ENCODE measurements around the gene HNRNPA0. TPM values are rescaled to one million over a fixed set of nuclear protein-coding genes. Genes with fewer than 3 reads are reported as not detected.
A peak's percentile ranks its signal among the peaks of the same experiment; 100 is the strongest.

HNRNPA0 gene
- total and polyA plus RNA-seq, 7 experiments from 2014 or later: 17.8 to 40.2 (median 30.1) TPM

- H3K27me3 Mint-ChIP-seq: no peaks in the 10 kb centered on the region
- POLR2A ChIA-PET: interaction anchor here (0.9 to 13.4 kb wide), 5 partner anchors 8 to 67 kb away, joined by 4 to 197 read pairs (median 7); partner anchors contain the start of gene HNRNPA0
- H3K4me1 ChIP-seq (ENCODE audit: control insufficient read depth in 2 of 2, insufficient read depth in 2 of 2, low read length in 2 of 2): peaks cover 9 to 53% of the 10 kb centered on the region in 2 donors
Observed at GRCh38 chr5:137733922-137734321, 20.2 kb downstream of the HNRNPA0 start.

GRCh38 chr5:137733006-137733405, 21.2 kb downstream of the HNRNPA0 start:
- ATAC-seq (no peak), DNase-seq (no peak)
- Histone ChIP-seq H3K27ac (ENCODE audit: low read depth, low read length) (no peak overlapping the region), H3K4me3 (ENCODE audit: low read length) (no peak overlapping the region), H3K27me3 (ENCODE audit: control insufficient read depth in 2 of 2, insufficient read depth in 2 of 2, low read length in 2 of 2) (no peaks in the 10 kb centered on the region), H3K4me1 (ENCODE audit: control insufficient read depth in 2 of 2, insufficient read depth in 2 of 2, low read length in 2 of 2) (peaks cover 6 to 45% of the 10 kb centered on the region in 2 donors), H3K9me3 (ENCODE audit: control insufficient read depth in 2 of 3, low read length in 3 of 3) (no peaks in the 10 kb centered on the region), H3K36me3 (ENCODE audit: control insufficient read depth in 2 of 3, insufficient read depth in 3 of 3, low read length in 3 of 3) (no peaks in the 10 kb centered on the region)
- intact Hi-C loops (cut with micrococcal nuclease): no loop called here
- POLR2A ChIA-PET: interaction anchor here (1.1 to 13.4 kb wide), 4 partner anchors 9 to 37 kb away, joined by 4 to 197 read pairs (median 64); partner anchors contain the start of gene HNRNPA0
- peaks cover 0 to 28% (median 8%) of the 10 kb centered on the region in 7 donors for H3K4me1 Mint-ChIP-seq
- CTCF ChIA-PET: interaction anchor here (1.7 to 11.1 kb wide), 4 partner anchors 9 to 74 kb away, joined by 3 to 156 read pairs (median 56); no protein-coding TSS in a partner anchor
- no peak overlapping the region for H3K27ac Mint-ChIP-seq
- peak overlapping the region in 2 of 10 donors; percentile 10 to 11 for H3K4me3 Mint-ChIP-seq
- H3K9me3 Mint-ChIP-seq: peaks cover 0 to 4% (median 2%) of the 10 kb centered on the region in 11 donors
- H3K36me3 Mint-ChIP-seq: peaks cover 0 to 15% (median 7%) of the 10 kb centered on the region in 5 donors
- no peaks in the 10 kb centered on the region for H3K27me3 Mint-ChIP-seq

More at GRCh38 chr5:137733922-137734321, 20.2 kb downstream of the HNRNPA0 start:
- peaks cover 0 to 34% (median 8%) of the 10 kb centered on the region in 7 donors for H3K4me1 Mint-ChIP-seq
- H3K9me3 Mint-ChIP-seq: peaks cover 0 to 5% (median 3%) of the 10 kb centered on the region in 11 donors
- H3K27me3 ChIP-seq (ENCODE audit: control insufficient read depth in 2 of 2, insufficient read depth in 2 of 2, low read length in 2 of 2): no peaks in the 10 kb centered on the region
- H3K9me3 ChIP-seq (ENCODE audit: control insufficient read depth in 2 of 3, low read length in 3 of 3): no peaks in the 10 kb centered on the region
- peaks cover 0 to 17% (median 7%) of the 10 kb centered on the region in 5 donors for H3K36me3 Mint-ChIP-seq
- no peak for DNase-seq
- intact Hi-C loops (cut with micrococcal nuclease): loop anchor here (2.0 kb wide), 2 partner anchors 13 to 37 kb away; no protein-coding TSS in a partner anchor
- ATAC-seq: no peak
- H3K27ac ChIP-seq (ENCODE audit: low read depth, low read length): peak overlapping the region; percentile 63
- peak overlapping the region in 1 of 10 donors; percentile 50 for H3K4me3 Mint-ChIP-seq
- H3K4me3 ChIP-seq (ENCODE audit: low read length): peak overlapping the region; percentile 86
- H3K36me3 ChIP-seq (ENCODE audit: control insufficient read depth in 2 of 3, insufficient read depth in 3 of 3, low read length in 3 of 3): no peaks in the 10 kb centered on the region
- CTCF ChIA-PET: interaction anchor here (2.7 to 11.1 kb wide), 3 partner anchors 8 to 75 kb away, joined by 27 to 156 read pairs (median 85); no protein-coding TSS in a partner anchor
- peak overlapping the region in 1 of 9 donors; percentile 88 for H3K27ac Mint-ChIP-seq

- H3K9me3 ChIP-seq (ENCODE audit: control insufficient read depth in 2 of 3, low read length in 3 of 3): no peaks in the 10 kb centered on the region
- CTCF ChIA-PET: interaction anchor here (1.3 to 7.4 kb wide), 2 partner anchors 11 to 72 kb away, joined by 6 to 85 read pairs; no protein-coding TSS in a partner anchor
- Mint-ChIP-seq H3K9me3 (no peaks in the 10 kb centered on the region), H3K27ac (no peak overlapping the region), H3K4me3 (peak overlapping the region in 4 of 10 donors; percentile 30 to 36 (median 30)), H3K36me3 (peaks cover 0 to 13% (median 7%) of the 10 kb centered on the region in 5 donors), H3K27me3 (no peaks in the 10 kb centered on the region), H3K4me1 (peaks cover 0 to 23% (median 8%) of the 10 kb centered on the region in 7 donors)
- intact Hi-C loops (cut with micrococcal nuclease): no loop called here
- peaks cover under 1 to 28% of the 10 kb centered on the region in 2 donors for H3K4me1 ChIP-seq (ENCODE audit: control insufficient read depth in 2 of 2, insufficient read depth in 2 of 2, low read length in 2 of 2)
- no peak overlapping the region for H3K27ac ChIP-seq (ENCODE audit: low read depth, low read length)
- H3K27me3 ChIP-seq (ENCODE audit: control insufficient read depth in 2 of 2, insufficient read depth in 2 of 2, low read length in 2 of 2): no peaks in the 10 kb centered on the region
- no peaks in the 10 kb centered on the region for H3K36me3 ChIP-seq (ENCODE audit: control insufficient read depth in 2 of 3, insufficient read depth in 3 of 3, low read length in 3 of 3)
- POLR2A ChIA-PET: interaction anchor here (1.2 to 13.4 kb wide), 4 partner anchors 11 to 71 kb away, joined by 3 to 197 read pairs (median 6); no protein-coding TSS in a partner anchor
- DNase-seq: no peak
- H3K4me3 ChIP-seq (ENCODE audit: low read length): no peak overlapping the region
- no peak for ATAC-seq
Observed at GRCh38 chr5:137731176-137731575, 23.0 kb downstream of the HNRNPA0 start.

GRCh38 chr5:137730336-137730735, 23.8 kb downstream of the HNRNPA0 start:
- Histone ChIP-seq H3K27ac (ENCODE audit: low read depth, low read length) (no peak overlapping the region), H3K9me3 (ENCODE audit: control insufficient read depth in 2 of 3, low read length in 3 of 3) (no peaks in the 10 kb centered on the region), H3K4me1 (ENCODE audit: control insufficient read depth in 2 of 2, insufficient read depth in 2 of 2, low read length in 2 of 2) (peaks cover 0 to 24% of the 10 kb centered on the region in 2 donors), H3K4me3 (ENCODE audit: low read length) (no peak overlapping the region), H3K27me3 (ENCODE audit: control insufficient read depth in 2 of 2, insufficient read depth in 2 of 2, low read length in 2 of 2) (no peaks in the 10 kb centered on the region), H3K36me3 (ENCODE audit: control insufficient read depth in 2 of 3, insufficient read depth in 3 of 3, low read length in 3 of 3) (no peaks in the 10 kb centered on the region)
- Mint-ChIP-seq H3K4me1 (peaks cover 0 to 23% (median 8%) of the 10 kb centered on the region in 7 donors), H3K4me3 (peak overlapping the region in 4 of 10 donors; percentile 23 to 43 (median 27)), H3K9me3 (no peaks in the 10 kb centered on the region), H3K36me3 (peaks cover 0 to 13% (median 7%) of the 10 kb centered on the region in 5 donors), H3K27ac (peak overlapping the region in 2 of 9 donors; percentile 9 to 63), H3K27me3 (no peaks in the 10 kb centered on the region)
- ChIA-PET POLR2A (interaction anchor here (1.2 to 13.4 kb wide), 4 partner anchors 10 to 70 kb away, joined by 3 to 197 read pairs (median 6); no protein-coding TSS in a partner anchor), CTCF (interaction anchor here (1.3 to 7.4 kb wide), 2 partner anchors 12 to 72 kb away, joined by 6 to 85 read pairs; no protein-coding TSS in a partner anchor)
- ATAC-seq (no peak), DNase-seq (no peak)
- intact Hi-C loops (cut with micrococcal nuclease): no loop called here

GRCh38 chr5:137728048-137728447, 26.1 kb downstream of the HNRNPA0 start:
- Histone ChIP-seq H3K27ac (ENCODE audit: low read depth, low read length) (no peak overlapping the region), H3K27me3 (ENCODE audit: control insufficient read depth in 2 of 2, insufficient read depth in 2 of 2, low read length in 2 of 2) (no peaks in the 10 kb centered on the region), H3K9me3 (ENCODE audit: control insufficient read depth in 2 of 3, low read length in 3 of 3) (no peaks in the 10 kb centered on the region), H3K4me1 (ENCODE audit: control insufficient read depth in 2 of 2, insufficient read depth in 2 of 2, low read length in 2 of 2) (peaks cover 0 to 9% of the 10 kb centered on the region in 2 donors), H3K36me3 (ENCODE audit: control insufficient read depth in 2 of 3, insufficient read depth in 3 of 3, low read length in 3 of 3) (no peaks in the 10 kb centered on the region), H3K4me3 (ENCODE audit: low read length) (no peak overlapping the region)
- intact Hi-C loops (cut with micrococcal nuclease): no loop called here
- peaks cover 0 to 22% (median 5%) of the 10 kb centered on the region in 7 donors for H3K4me1 Mint-ChIP-seq
- H3K36me3 Mint-ChIP-seq: peaks cover 0 to 13% (median 5%) of the 10 kb centered on the region in 5 donors
- ChIA-PET CTCF (interaction anchor here (1.0 kb wide), 2 partner anchors 14 to 68 kb away, joined by 5 read pairs; no protein-coding TSS in a partner anchor), POLR2A (interaction anchor here (1.5 to 3.2 kb wide), 2 partner anchors 8 to 14 kb away, joined by 4 to 13 read pairs; partner anchors contain the start of gene KLHL3)
- H3K27me3 Mint-ChIP-seq: no peaks in the 10 kb centered on the region
- DNase-seq (no peak), ATAC-seq (no peak)
- H3K4me3 Mint-ChIP-seq: no peak overlapping the region
- H3K9me3 Mint-ChIP-seq: no peaks in the 10 kb centered on the region
- H3K27ac Mint-ChIP-seq: no peak overlapping the region

- H3K9me3 Mint-ChIP-seq: no peaks in the 10 kb centered on the region
- no peak overlapping the region for H3K4me3 Mint-ChIP-seq
- no peaks in the 10 kb centered on the region for H3K27me3 ChIP-seq (ENCODE audit: control insufficient read depth in 2 of 2, insufficient read depth in 2 of 2, low read length in 2 of 2)
- H3K4me3 ChIP-seq (ENCODE audit: low read length): no peak overlapping the region
- ChIA-PET POLR2A (interaction anchor here (1.5 to 3.2 kb wide), 2 partner anchors 9 to 14 kb away, joined by 4 to 13 read pairs; partner anchors contain the start of gene KLHL3), CTCF (interaction anchor here (1.0 to 1.6 kb wide), 2 partner anchors 14 to 68 kb away, joined by 5 to 8 read pairs; no protein-coding TSS in a partner anchor)
- no peaks in the 10 kb centered on the region for H3K27me3 Mint-ChIP-seq
- peaks cover 0 to 13% (median 4%) of the 10 kb centered on the region in 5 donors for H3K36me3 Mint-ChIP-seq
- no peak overlapping the region for H3K27ac Mint-ChIP-seq
- H3K36me3 ChIP-seq (ENCODE audit: control insufficient read depth in 2 of 3, insufficient read depth in 3 of 3, low read length in 3 of 3): no peaks in the 10 kb centered on the region
- H3K4me1 ChIP-seq (ENCODE audit: control insufficient read depth in 2 of 2, insufficient read depth in 2 of 2, low read length in 2 of 2): peaks cover 0 to 5% of the 10 kb centered on the region in 2 donors
- peaks cover 0 to 22% (median 5%) of the 10 kb centered on the region in 7 donors for H3K4me1 Mint-ChIP-seq
- H3K27ac ChIP-seq (ENCODE audit: low read depth, low read length): no peak overlapping the region
- ATAC-seq (no peak), DNase-seq (no peak)
- H3K9me3 ChIP-seq (ENCODE audit: control insufficient read depth in 2 of 3, low read length in 3 of 3): no peaks in the 10 kb centered on the region
- intact Hi-C loops (cut with micrococcal nuclease): loop anchor here in 1 of 2 donors (1.0 kb wide), 1 partner anchor 10 kb away; no protein-coding TSS in a partner anchor
Observed at GRCh38 chr5:137727623-137728022, 26.5 kb downstream of the HNRNPA0 start.

All from naive thymus-derived CD4-positive, alpha-beta T cell (primary cell).